Astrocyte (in vitro differentiated cells and primary cell): ENCODE data around the gene NLGN1. TPM values are rescaled to one million over a fixed set of nuclear protein-coding genes. Genes with fewer than 3 reads are reported as not detected.
A peak's percentile ranks its signal among the peaks of the same experiment; 100 is the strongest.

Experiments
- DNase-seq: peaks from one replicate; pipeline ENCODE4 v3.0.0-alpha.2; 2010; ENCODE audit warnings: low read depth
- FAIRE-seq: peaks from 2 replicates; lab custom pipeline; 2011; peaks lifted over from hg19 to GRCh38; lab: Jason Lieb, UNC
- H2AFZ ChIP-seq: 2 replicates; pipeline ENCODE4 v1.6.0; 2012; ENCODE audit warnings: low read depth, low read length, inconsistent platforms
- H3K27ac ChIP-seq: 2 replicates; pipeline ENCODE4 v1.5.1; 2011; ENCODE audit warnings: low read depth, low read length, inconsistent platforms
- H3K27me3 ChIP-seq: 2 replicates; pipeline ENCODE4 v1.6.0; 2011; ENCODE audit warnings: low read length, inconsistent platforms; ENCODE audit not compliant: insufficient read depth
- H3K36me3 ChIP-seq: 2 replicates; pipeline ENCODE4 v1.5.1; 2011; ENCODE audit warnings: low read length, inconsistent platforms; ENCODE audit not compliant: insufficient read depth
- H3K4me1 ChIP-seq: 2 replicates; pipeline ENCODE4 v1.5.1; 2011; ENCODE audit warnings: low read length, inconsistent platforms; ENCODE audit not compliant: insufficient read depth
- H3K4me2 ChIP-seq: 2 replicates; pipeline ENCODE4 v1.6.0; 2012; ENCODE audit warnings: low read length, inconsistent platforms
- H3K4me3 ChIP-seq: 2 replicates; pipeline ENCODE4 v1.5.1; 2011; ENCODE audit warnings: low read depth, mild to moderate bottlenecking, low read length, inconsistent platforms; ENCODE audit not compliant: insufficient read depth
- H3K79me2 ChIP-seq: 2 replicates; pipeline ENCODE4 v1.6.0; 2012; ENCODE audit warnings: mild to moderate bottlenecking, low read length, inconsistent platforms; ENCODE audit not compliant: insufficient read depth
- H3K9ac ChIP-seq: 2 replicates; pipeline ENCODE4 v1.6.0; 2012; ENCODE audit warnings: mild to moderate bottlenecking, low read length, inconsistent platforms
- H3K9me3 ChIP-seq: 2 replicates; pipeline ENCODE4 v1.5.1; 2012; ENCODE audit warnings: low read depth, mild to moderate bottlenecking, low read length, inconsistent platforms; ENCODE audit not compliant: insufficient read depth
- H4K20me1 ChIP-seq: 2 replicates; pipeline ENCODE4 v1.6.0; 2012; ENCODE audit warnings: low read length, inconsistent platforms; ENCODE audit not compliant: insufficient read depth
- H3K27ac Mint-ChIP-seq: one replicate; pipeline ENCODE4 v1.8.0; 2021; ENCODE audit warnings: mild to moderate bottlenecking, mixed read lengths; ENCODE audit not compliant: unreplicated experiment
- H3K27me3 Mint-ChIP-seq: one replicate; pipeline ENCODE4 v1.8.0; 2021; ENCODE audit warnings: low read depth, mixed read lengths; ENCODE audit not compliant: unreplicated experiment
- H3K36me3 Mint-ChIP-seq: one replicate; pipeline ENCODE4 v1.8.0; 2021; ENCODE audit warnings: low read depth, mixed read lengths; ENCODE audit not compliant: unreplicated experiment
- H3K4me1 Mint-ChIP-seq: one replicate; pipeline ENCODE4 v1.8.0; 2021; ENCODE audit warnings: low read depth, mixed read lengths; ENCODE audit not compliant: unreplicated experiment
- H3K4me3 Mint-ChIP-seq: one replicate; pipeline ENCODE4 v1.8.0; 2021; ENCODE audit warnings: mild to moderate bottlenecking, moderate library complexity, mixed read lengths; ENCODE audit not compliant: unreplicated experiment
- H3K9me3 Mint-ChIP-seq: one replicate; pipeline ENCODE4 v1.8.0; 2021; ENCODE audit warnings: mild to moderate bottlenecking, mixed read lengths; ENCODE audit not compliant: unreplicated experiment
- EZH2 ChIP-seq: IDR thresholded peaks from 2 replicates; pipeline ENCODE4 v1.6.1; 2012; ENCODE audit warnings: mild to moderate bottlenecking, low read length, inconsistent platforms; ENCODE audit not compliant: insufficient read depth
- total RNA-seq: library from RNA; stranded (reverse); gene quantifications from 2 replicates; pipeline ENCODE4 v1.2.1, GENCODE V29; 2021
- TF ChIP-seq, protein P1 (sequence below): IDR thresholded peaks from 2 replicates; pipeline ENCODE4 v1.5.1; 2011; ENCODE audit warnings: low read depth, mild to moderate bottlenecking, inconsistent platforms, low read length, moderate library complexity; ENCODE audit not compliant: insufficient read depth

Gene NLGN1
- total RNA-seq, 1 donor from 2014 or later: 1.2 TPM

DNA sequence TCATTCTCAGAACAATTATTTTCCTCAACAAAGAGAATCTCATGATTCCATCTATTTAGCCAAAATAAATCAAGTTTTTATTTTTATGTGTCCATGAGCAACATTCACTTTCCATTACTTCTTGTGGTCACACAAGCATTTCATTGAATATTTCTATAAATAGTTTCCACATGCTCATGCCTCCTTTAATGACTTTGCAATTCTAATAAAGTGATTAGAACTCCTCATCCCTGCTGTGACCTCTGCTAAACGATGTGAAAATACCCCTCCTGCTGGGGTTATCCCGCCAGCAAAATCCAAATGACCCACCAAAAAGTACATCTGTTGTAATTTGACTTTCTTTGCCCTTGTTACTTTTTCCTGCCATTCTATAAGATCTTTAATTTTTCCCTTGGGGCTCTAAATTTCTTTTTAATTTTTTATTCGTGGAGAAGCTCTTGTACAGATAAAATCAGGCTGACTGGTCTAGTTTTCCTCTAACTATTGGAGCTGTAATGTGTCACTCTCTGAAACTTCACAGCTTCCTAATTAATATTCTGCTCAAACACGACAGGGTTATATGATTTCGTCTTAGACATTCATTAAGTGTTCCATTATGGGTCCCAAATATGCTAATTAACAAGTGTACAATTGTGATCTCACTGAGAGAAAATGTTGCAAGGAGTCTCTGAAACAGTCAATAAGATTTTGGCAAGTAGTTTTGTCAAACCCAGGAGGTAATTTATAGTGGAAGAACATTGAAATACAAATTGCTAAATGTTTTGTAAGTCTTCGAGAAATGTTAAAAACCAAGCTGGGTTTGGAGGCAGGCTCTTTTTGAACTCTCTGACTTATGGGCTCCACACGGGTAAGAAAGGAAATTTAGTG, 928.5 kb downstream of the NLGN1 start:
- Mint-ChIP-seq H3K4me1 (peaks cover 13% of the 10 kb centered on the region), H3K9me3 (no peaks in the 10 kb centered on the region), H3K36me3 (no peaks in the 10 kb centered on the region), H3K27me3 (no peaks in the 10 kb centered on the region), H3K4me3 (no peak overlapping the region), H3K27ac (peak overlapping the region; percentile 8)
- Histone ChIP-seq H3K79me2 (no peaks in the 10 kb centered on the region), H3K4me3 (no peak overlapping the region), H3K4me2 (peak overlapping the region; percentile 1), H3K27me3 (no peaks in the 10 kb centered on the region), H4K20me1 (no peaks in the 10 kb centered on the region), H3K9ac (no peak overlapping the region), H3K36me3 (no peaks in the 10 kb centered on the region), H3K27ac (peak overlapping the region; percentile 17), H2AFZ (no peak overlapping the region), H3K9me3 (no peaks in the 10 kb centered on the region), H3K4me1 (peaks cover 20% of the 10 kb centered on the region)
- peak; percentile 78 for DNase-seq
- peak; percentile 52 for FAIRE-seq
- TF ChIP-seq, protein P1, sequence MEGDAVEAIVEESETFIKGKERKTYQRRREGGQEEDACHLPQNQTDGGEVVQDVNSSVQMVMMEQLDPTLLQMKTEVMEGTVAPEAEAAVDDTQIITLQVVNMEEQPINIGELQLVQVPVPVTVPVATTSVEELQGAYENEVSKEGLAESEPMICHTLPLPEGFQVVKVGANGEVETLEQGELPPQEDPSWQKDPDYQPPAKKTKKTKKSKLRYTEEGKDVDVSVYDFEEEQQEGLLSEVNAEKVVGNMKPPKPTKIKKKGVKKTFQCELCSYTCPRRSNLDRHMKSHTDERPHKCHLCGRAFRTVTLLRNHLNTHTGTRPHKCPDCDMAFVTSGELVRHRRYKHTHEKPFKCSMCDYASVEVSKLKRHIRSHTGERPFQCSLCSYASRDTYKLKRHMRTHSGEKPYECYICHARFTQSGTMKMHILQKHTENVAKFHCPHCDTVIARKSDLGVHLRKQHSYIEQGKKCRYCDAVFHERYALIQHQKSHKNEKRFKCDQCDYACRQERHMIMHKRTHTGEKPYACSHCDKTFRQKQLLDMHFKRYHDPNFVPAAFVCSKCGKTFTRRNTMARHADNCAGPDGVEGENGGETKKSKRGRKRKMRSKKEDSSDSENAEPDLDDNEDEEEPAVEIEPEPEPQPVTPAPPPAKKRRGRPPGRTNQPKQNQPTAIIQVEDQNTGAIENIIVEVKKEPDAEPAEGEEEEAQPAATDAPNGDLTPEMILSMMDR: no peak
- no peak for TF ChIP-seq EZH2

DNA sequence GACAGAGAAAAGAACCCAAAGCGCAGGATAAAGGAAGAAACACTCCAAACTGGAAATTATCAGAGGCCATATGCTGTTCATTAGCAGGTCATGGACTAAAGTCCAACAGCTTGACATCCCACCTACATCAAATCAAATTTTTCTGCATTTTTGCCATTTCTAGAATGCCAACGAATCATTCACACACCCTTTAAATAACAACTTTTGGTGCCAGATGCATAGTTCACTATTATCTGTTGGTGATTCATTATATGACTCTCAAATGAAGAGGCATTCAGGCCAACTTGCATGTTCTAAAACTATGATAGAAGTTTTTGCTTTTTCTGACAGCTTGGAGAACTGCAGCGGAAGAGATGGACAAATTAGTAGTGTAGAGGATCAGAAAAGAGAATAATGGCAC, 931.8 kb downstream of the NLGN1 start:
- peak; percentile 81 for DNase-seq

More for the DNA sequence above, 931.8 kb downstream of the NLGN1 start:
- Mint-ChIP-seq H3K27ac (no peak overlapping the region), H3K27me3 (no peaks in the 10 kb centered on the region), H3K4me1 (peaks cover 13% of the 10 kb centered on the region), H3K4me3 (no peak overlapping the region), H3K36me3 (no peaks in the 10 kb centered on the region), H3K9me3 (no peaks in the 10 kb centered on the region)
- Histone ChIP-seq H4K20me1 (no peaks in the 10 kb centered on the region), H3K27ac (peak overlapping the region; percentile 51), H3K79me2 (no peaks in the 10 kb centered on the region), H3K4me1 (peaks cover 20% of the 10 kb centered on the region), H3K36me3 (no peaks in the 10 kb centered on the region), H3K4me2 (peak overlapping the region; percentile 56), H3K4me3 (no peak overlapping the region), H3K9me3 (no peaks in the 10 kb centered on the region), H3K27me3 (no peaks in the 10 kb centered on the region), H2AFZ (no peak overlapping the region), H3K9ac (no peak overlapping the region)
- no peak for TF ChIP-seq EZH2
- TF ChIP-seq, protein P1: no peak
- peak; percentile 98 for FAIRE-seq
